ENCODE data around the gene NUTM2D. TPM values are rescaled to one million over a fixed set of nuclear protein-coding genes. Genes with fewer than 3 reads are reported as not detected.
"Not testable (repeated sequence)": the region's sequence is repeated elsewhere in the genome, so short reads cannot be mapped to it uniquely, and the experiment has no call there.

The NUTM2D gene
- total RNA-seq, result 7.0 TPM

DNA sequence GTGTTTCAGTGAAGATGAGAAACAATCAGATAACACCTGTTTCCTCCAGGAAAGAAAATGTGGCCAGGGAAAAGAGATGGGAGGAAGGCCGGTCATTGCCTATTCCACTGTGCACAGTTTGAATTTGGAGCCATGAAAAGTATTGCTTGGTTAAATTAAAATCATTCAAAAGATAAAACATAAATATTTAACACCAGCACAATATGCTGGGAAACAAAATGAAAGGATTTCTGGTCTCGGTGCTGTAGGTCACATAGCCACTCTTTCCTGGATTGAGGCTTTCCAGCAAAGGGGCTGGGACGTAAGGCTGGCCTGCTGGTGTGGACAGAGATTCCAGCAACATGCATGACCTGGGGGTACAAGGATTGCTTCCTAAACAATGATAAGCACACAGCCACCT, at the start of gene NUTM2D:
Gene NUTM2D, plus strand, starts transcription at position 301 of the 400 bp plus-strand sequence. CDS start 522 bp downstream, outside the sequence.
- not testable (repeated sequence) for DNase-seq (ENCODE audit: low read depth in 2 of 3, low spot score in 2 of 3)

DNA sequence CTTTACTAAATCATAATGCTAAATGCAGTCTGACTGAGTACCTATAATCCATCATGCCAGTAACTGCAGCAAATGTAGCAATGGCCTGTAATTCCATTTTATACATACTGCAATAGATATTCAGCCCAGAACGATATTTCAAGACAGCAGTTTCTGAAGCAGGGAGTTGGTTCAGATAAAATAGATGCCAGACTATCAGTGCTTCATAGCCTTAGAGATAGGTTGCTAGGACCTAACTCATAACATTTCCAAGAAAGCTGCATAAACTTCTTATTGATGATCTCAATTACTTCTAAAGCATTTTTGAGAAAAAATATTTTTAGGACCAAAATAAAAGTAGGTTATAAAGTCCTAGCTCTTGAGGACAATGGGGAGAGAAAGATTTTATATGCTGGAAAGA, 48.8 kb upstream of the NUTM2D start:
- DNase-seq (ENCODE audit: low read depth in 2 of 3, low spot score in 2 of 3), result not testable (repeated sequence)

DNA sequence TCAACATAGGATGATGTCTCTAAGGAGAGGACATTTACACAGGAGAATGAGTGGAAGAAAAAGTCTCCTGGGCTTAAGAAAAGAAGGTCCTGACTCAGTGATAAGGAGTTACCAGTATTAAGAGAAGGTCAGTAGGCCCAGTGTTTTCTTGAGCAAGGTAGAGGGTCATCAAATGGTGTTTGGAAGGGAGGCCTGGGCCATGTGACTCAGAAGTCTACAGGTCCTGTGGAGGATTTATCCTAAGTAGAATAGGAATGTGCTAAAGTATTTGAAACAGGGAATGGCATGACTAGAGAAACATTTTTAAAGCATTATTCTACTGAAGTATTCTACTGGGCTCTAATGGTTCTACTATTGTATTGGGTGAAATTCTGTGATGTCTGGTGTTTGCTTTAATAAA, 47.9 kb upstream of the NUTM2D start:
- not testable (repeated sequence) for DNase-seq (ENCODE audit: low read depth in 2 of 3, low spot score in 2 of 3)

- not testable (repeated sequence) for DNase-seq (ENCODE audit: low read depth in 2 of 3, low spot score in 2 of 3)
Observed at GRCh38 chr10:87311521-87311920, 46.0 kb upstream of the NUTM2D start.

GRCh38 chr10:87313649-87314359, 43.7 kb upstream of the NUTM2D start:
- not testable (repeated sequence) for DNase-seq (ENCODE audit: low read depth in 2 of 3, low spot score in 2 of 3)

DNA sequence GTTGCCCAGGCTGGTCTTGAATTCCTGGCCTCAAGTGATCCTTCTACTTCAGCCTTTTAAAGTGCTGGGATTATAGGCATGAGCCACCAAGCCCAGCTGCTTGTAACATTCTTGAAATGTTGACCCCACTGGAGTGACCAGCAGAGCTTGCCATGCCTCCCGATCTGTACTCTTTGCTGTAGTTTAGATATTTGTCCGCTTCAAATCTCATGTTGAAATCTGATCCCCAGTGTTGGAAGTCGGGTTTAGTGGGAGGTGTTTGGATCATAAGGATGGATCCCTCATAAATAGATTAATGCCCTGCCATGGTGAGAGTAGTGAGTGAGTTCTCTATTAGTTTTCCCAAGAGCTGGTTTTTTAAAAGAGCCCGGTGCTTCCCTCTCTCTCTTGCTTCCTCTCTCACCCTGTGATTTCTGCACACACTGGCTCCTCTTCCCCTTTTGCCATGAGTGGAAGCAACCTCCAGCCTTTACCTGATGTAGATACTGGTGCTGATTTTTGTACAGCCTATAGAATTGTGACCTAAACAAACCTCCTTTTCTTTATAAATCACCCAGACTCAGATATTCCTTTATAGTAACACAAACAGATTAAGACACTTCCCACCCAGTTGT, 43.1 kb upstream of the NUTM2D start:
- DNase-seq (ENCODE audit: low read depth in 2 of 3, low spot score in 2 of 3), result not testable (repeated sequence)

GRCh38 chr10:87321505-87321904, 36.0 kb upstream of the NUTM2D start:
- not testable (repeated sequence) for DNase-seq (ENCODE audit: low read depth in 2 of 3, low spot score in 2 of 3)

DNA sequence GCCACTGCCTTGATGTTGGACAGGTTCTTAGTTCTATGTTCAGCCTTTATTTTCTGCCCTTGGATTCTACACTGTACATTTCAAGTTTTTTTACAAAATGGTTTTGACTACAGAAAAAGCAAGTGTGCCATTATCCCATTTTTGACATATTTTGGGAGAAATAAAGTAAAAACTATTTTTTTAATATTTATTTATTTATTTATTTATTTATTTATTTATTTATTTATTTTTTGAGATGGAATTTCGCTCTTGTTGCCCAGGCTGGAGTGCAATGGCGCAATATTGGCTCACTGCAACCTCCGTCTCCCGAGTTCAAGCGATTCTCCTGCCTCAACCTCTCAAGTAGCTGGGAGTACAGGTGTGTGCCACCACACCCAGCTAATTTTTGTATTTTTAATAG, 33.0 kb upstream of the NUTM2D start:
- DNase-seq (ENCODE audit: low read depth in 2 of 3, low spot score in 2 of 3), result not testable (repeated sequence)

DNA sequence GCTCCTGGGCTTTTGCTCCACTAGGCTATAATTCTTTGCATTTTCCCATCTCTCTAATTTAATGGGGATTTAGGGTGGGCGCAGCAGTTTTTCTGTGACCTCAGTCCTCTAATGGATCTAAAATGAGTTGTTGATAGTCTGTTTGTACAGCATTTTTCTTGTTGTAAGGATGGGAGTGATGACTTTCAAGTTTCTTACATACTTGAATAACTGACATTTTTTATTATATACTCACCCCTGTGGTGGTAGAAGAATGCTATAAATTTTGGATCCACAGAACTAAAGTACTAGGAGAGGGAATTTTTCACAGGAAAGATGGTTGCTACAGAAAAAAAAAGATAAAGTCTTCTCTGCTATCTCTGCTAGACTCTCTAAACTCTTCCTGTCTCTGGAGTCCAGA, 29.6 kb upstream of the NUTM2D start:
- not testable (repeated sequence) for DNase-seq (ENCODE audit: low read depth in 2 of 3, low spot score in 2 of 3)

- not testable (repeated sequence) for DNase-seq (ENCODE audit: low read depth in 2 of 3, low spot score in 2 of 3)
Observed at GRCh38 chr10:87329131-87329530, 28.4 kb upstream of the NUTM2D start.

DNA sequence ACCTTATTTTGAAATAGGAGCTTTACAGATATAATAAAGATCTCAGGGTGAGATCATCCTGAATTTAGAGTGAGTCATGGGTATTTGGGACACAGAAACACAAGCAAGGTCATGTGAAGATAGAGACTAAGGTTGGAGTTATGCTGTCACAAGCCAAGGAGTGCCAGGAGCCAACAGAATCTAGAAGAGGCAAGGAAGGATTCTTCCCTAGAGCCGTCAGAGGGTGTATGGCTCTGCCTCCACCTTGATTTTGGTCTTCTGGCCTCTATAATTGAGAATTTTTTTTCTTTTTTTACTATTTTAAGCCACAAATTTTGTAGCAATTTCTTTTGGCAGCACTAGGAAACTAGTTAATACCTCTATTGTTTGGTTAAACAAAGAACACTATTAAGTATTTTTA, 24.9 kb upstream of the NUTM2D start:
- DNase-seq (ENCODE audit: low read depth in 2 of 3, low spot score in 2 of 3), result not testable (repeated sequence)

DNA sequence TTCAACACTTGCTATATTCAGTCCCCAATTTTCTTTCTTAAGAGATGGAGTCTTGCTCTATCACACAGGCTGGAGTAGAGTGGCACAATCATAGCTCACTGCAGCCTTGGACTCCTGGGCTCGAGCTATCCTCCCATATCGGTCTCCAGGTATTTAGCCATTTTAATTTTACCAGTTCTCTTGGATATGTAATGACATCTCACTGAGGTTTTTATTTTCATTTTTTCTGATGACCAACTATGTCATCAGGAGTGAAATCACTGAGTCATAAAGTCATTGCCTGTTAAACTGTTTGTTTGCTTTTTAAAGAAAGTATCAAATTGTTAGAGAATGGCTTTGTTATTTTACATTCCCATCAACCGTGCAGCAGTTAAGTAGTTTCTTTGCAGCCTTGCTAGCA, 17.1 kb upstream of the NUTM2D start:
- DNase-seq (ENCODE audit: low read depth in 2 of 3, low spot score in 2 of 3), result not testable (repeated sequence)

DNA sequence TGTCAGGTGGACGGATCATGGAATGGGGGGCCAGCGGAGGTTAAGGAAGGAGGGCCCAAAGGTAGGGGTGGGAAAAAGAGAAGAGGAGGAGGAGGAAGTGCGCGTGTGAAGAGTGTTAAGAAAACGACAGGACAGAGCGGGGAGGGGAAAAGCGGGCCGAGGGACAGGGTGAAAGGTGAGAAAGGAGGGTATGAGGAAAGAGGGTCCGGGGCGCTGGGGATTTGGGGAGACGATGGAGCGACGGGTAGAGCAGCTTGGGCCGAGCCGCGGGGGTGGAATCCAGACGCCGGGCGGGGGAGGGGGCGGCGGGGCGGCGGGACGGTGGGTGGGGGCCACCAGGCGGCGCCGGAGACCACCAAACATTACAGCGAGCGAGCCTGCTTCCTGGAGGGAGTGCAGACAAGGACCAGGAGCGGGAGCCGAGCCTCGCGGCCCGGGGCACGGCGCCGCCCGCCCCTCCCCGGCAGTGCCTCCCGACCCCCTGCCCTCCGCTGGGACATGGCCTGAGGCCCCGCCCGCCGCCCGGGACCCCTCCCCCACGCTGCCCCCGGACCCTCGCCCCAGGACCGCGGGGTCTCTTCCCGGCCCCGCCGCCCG, 15.9 kb upstream of the NUTM2D start:
- DNase-seq (ENCODE audit: low read depth in 2 of 3, low spot score in 2 of 3), result not testable (repeated sequence)

DNA sequence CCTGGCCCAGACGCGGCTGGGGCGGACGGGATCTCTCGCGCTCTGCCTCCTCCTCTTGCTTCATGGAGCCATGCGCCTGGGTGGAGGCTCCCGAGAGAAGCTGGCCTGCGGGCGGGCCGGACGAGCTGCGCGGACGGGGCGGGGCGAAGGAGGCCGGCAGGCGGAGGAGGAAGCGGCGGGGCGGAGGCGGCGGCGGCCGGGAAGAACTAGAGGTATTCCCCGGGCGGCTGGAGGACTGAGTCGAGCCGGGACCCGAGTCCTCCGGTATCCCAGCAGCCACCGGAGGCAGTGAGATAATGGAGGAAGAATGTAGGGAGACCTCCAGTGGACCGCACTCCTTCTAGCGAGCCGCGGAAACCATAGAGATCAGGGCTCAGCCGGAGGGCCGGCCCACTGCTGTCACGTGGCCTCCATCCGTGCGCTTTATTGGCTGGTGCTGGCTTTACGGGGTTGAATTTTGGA, 15.3 kb upstream of the NUTM2D start:
- DNase-seq (ENCODE audit: low read depth in 2 of 3, low spot score in 2 of 3), result peak; percentile 47 to 82 (median 74)

- peak; percentile 66 to 87 (median 82) for DNase-seq (ENCODE audit: low read depth in 2 of 3, low spot score in 2 of 3)
Observed at GRCh38 chr10:87342711-87343258, 14.8 kb upstream of the NUTM2D start.

DNA sequence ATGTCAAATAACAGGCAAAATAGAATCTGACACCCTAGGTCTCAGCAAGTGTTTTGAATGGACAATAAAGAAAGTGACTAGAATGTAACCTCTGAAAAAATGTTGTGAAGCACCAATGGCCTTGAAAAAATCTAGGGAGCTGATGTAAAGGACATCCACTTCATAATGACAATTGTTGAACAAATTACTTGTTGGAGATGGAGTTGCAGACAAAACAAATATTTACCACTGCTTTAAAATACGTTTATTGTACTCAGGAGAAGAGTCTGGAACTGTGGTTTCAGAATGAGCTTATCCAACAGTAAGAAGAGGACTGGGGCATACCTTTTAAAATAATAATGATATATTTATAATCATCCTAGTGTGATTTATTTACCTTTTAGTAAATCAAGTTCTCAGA, 11.8 kb upstream of the NUTM2D start:
- DNase-seq (ENCODE audit: low read depth in 2 of 3, low spot score in 2 of 3), result not testable (repeated sequence)

DNA sequence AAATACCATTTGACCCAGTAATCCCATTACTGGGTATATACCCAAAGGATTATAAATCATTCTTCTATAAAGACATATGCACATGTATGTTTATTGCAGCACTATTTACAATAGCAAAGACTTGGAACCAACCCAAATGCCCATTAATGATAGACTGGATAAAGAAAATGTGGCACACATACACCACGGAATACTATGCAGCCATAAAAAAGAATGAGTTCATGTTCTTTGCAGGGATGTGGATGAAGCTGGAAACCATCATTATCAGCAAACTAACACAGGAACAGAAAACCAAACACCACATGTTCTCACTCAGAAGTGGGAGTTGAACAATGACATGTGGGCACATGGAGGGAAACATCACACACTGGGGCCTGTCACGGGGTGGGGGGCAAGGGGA, 7.4 kb upstream of the NUTM2D start:
- not testable (repeated sequence) for DNase-seq (ENCODE audit: low read depth in 2 of 3, low spot score in 2 of 3)

- peak in 1 of 3 donors; percentile 26 for DNase-seq (ENCODE audit: low read depth in 2 of 3, low spot score in 2 of 3)
Observed at GRCh38 chr10:87352825-87353224, 4.7 kb upstream of the NUTM2D start.

GRCh38 chr10:87355110-87355509, 2.4 kb upstream of the NUTM2D start:
- DNase-seq (ENCODE audit: low read depth in 2 of 3, low spot score in 2 of 3), result not testable (repeated sequence)

- DNase-seq (ENCODE audit: low read depth in 2 of 3, low spot score in 2 of 3), result not testable (repeated sequence)
Observed at GRCh38 chr10:87358159-87358558, 615 bp downstream of the NUTM2D start.

DNA sequence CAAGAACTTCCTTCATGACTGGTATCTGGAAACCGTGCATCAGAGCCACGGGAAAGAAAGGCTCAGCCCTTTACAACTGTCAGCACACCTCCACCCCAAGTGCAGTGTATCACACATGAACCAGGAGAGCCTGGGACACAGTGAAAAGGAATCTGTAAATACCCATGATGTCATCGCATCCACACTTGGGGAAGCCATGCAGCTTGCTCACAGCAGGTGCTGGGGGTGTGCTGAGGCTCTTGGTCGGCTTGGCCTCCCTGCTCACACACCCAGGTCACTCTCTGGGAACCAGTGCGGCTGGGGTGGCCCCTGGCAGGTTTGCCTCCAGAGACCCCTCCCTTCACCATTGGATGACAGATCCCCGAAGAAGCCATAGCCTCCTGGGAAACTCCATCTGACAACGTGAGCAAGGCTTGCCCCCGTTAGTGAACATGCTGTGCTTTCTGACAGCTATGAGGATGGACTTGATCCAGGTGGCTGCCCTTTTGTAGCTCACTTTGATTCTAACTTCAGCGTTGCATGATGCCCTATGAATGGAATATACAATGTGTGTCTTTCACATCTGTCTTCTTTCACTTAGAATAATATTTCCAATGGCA, 12.1 kb downstream of the NUTM2D start:
- not testable (repeated sequence) for DNase-seq (ENCODE audit: low read depth in 2 of 3, low spot score in 2 of 3)
